ENCODE measurements around the gene HABP4.

The HABP4 gene

GRCh38 chr9:96524764-96525163 lies 74.8 kb downstream of the HABP4 start:
- DNase-seq, result no peak

- no peak for DNase-seq
Measured at GRCh38 chr9:96532173-96532572, 82.2 kb downstream of the HABP4 start.

- no peak for DNase-seq
Measured at GRCh38 chr9:96540106-96540505, 90.1 kb downstream of the HABP4 start.
